Esophagus squamous epithelium (tissue), 5 donors: ENCODE results near the gene TMC6. TPM values are rescaled to one million over a fixed set of nuclear protein-coding genes. Genes with fewer than 3 reads are reported as not detected.

Source experiments
- DNase-seq: peaks from one replicate; lab custom pipeline; 2025; lab: John Stamatoyannopoulos, UW
- H3K27ac ChIP-seq, 4 donors: fragments of 200-600 bp; sonication (generic); one replicate each; pipeline ENCODE4 v1.5.1; 2016 to 2019; ENCODE audit warnings: mild to moderate bottlenecking in 1 of 4
- H3K27me3 ChIP-seq, 4 donors: fragments of 200-600 bp; sonication (generic); 1 replicate in 3 of 4; 2 replicates in 1 of 4; pipeline versions ENCODE4 v1.5.1 to v1.6.0; 2017 to 2021; ENCODE audit warnings: antibody characterized with exemption in 1 of 4
- H3K36me3 ChIP-seq, 3 donors: fragments of 200-600 bp; sonication (generic); one replicate each; pipeline ENCODE4 v1.5.1; 2016 to 2019
- H3K4me1 ChIP-seq, 3 donors: fragments of 200-600 bp; sonication (generic); one replicate each; pipeline ENCODE4 v1.5.1; 2017 to 2019
- H3K4me3 ChIP-seq, 4 donors: fragments of 200-600 bp; sonication (generic); 1 replicate in 3 of 4; 2 replicates in 1 of 4; pipeline ENCODE4 v1.5.1; 2016 to 2019; ENCODE audit warnings: mild to moderate bottlenecking in 2 of 4, moderate library complexity in 1 of 4
- H3K9me3 ChIP-seq, 3 donors: fragments of 200-600 bp; sonication (generic); one replicate each; pipeline ENCODE4 v1.5.1; 2016 to 2019
- CTCF ChIP-seq, 6 experiments: fragments of 450-650 bp in 4 of 6; fragments of 200-600 bp in 2 of 6; sonication (generic) in 2 of 6; IDR thresholded peaks; one replicate each; pipeline ENCODE4 v1.5.1; 2016 to 2019; ENCODE audit warnings: antibody characterized with exemption in 6 of 6, mild to moderate bottlenecking in 4 of 6, moderate library complexity in 4 of 6
- POLR2A ChIP-seq, 4 donors: fragments of 450-650 bp; IDR thresholded peaks; one replicate each; pipeline ENCODE4 v1.6.1; 2017; ENCODE audit warnings: antibody characterized with exemption in 4 of 4, mild to moderate bottlenecking in 4 of 4, moderate library complexity in 3 of 4
- WGBS, 2 donors: methylation state at CpG; one replicate each; pipeline ENCODE4 v1.1.5; 2018; 5-methylcytosine and 5-hydroxymethylcytosine counted together
- intact Hi-C: fragments of 100-400 bp; cut with DNase I; formaldehyde crosslinking; loops from one replicate; pipeline ENCODE4 v1.15.0; 2022
- total RNA-seq, 4 donors: library from RNA; depleted of rRNA; stranded (reverse); fragments of >200 nt; gene quantifications; one replicate each; pipeline ENCODE4 v1.1.0, GENCODE V29; 2016
- donor health status: DM: yes; HTN: yes; CAD: no.

Gene TMC6
- total RNA-seq, 4 donors from 2014 or later, result 13.3 to 39.6 (median 32.2) TPM

GRCh38 chr17:78081551-78081950, 47.0 kb downstream of the TMC6 start:
- Histone ChIP-seq H3K36me3 (peaks cover 3 to 95% (median 15%) of the 10 kb centered on the region in 3 donors), H3K27ac (no peak overlapping the region), H3K4me3 (no peak overlapping the region), H3K27me3 (no peaks in the 10 kb centered on the region), H3K4me1 (peaks cover 0 to 7% (median 0%) of the 10 kb centered on the region in 3 donors), H3K9me3 (no peaks in the 10 kb centered on the region)
- DNase-seq, result no peak
- intact Hi-C loops, result no loop called here
- WGBS, 2 donors, result 83 to 86% methylated on average over 3 of the region's 3 CpGs
- TF ChIP-seq POLR2A (IDR thresholded peaks at IDR 0.05) (no peak), CTCF (IDR thresholded peaks at IDR 0.05) (no peak)

GRCh38 chr17:78079253-78079652, 49.3 kb downstream of the TMC6 start:
- Histone ChIP-seq H3K4me1 (peaks cover 0 to 7% (median 0%) of the 10 kb centered on the region in 3 donors), H3K9me3 (no peaks in the 10 kb centered on the region), H3K4me3 (no peak overlapping the region), H3K36me3 (peaks cover under 1 to 97% (median 23%) of the 10 kb centered on the region in 3 donors), H3K27ac (no peak overlapping the region), H3K27me3 (no peaks in the 10 kb centered on the region)
- intact Hi-C loops, result no loop called here
- DNase-seq, result no peak
- TF ChIP-seq POLR2A (IDR thresholded peaks at IDR 0.05) (no peak), CTCF (IDR thresholded peaks at IDR 0.05) (no peak)
- 84 to 91% methylated on average over 2 to 6 of the region's 6 CpGs for WGBS, 2 donors

- no peaks in the 10 kb centered on the region for H3K9me3 ChIP-seq
- TF ChIP-seq POLR2A (IDR thresholded peaks at IDR 0.05), result no peak
- no peak for TF ChIP-seq CTCF (IDR thresholded peaks at IDR 0.05)
- no peaks in the 10 kb centered on the region for H3K4me1 ChIP-seq
- peaks cover 9 to 100% (median 35%) of the 10 kb centered on the region in 3 donors for H3K36me3 ChIP-seq
- H3K27me3 ChIP-seq, result no peaks in the 10 kb centered on the region
- no peak overlapping the region for H3K4me3 ChIP-seq
- no peak overlapping the region for H3K27ac ChIP-seq
- no peak for DNase-seq
- intact Hi-C loops, result no loop called here
- 80 to 92% methylated on average over 4 to 5 of the region's 5 CpGs for WGBS, 2 donors
These were observed 53.0 kb downstream of the TMC6 start for GRCh38 chr17:78075545-78075944.

- Histone ChIP-seq H3K36me3 (peaks cover 9 to 98% (median 35%) of the 10 kb centered on the region in 3 donors), H3K9me3 (no peaks in the 10 kb centered on the region), H3K27me3 (no peaks in the 10 kb centered on the region), H3K27ac (no peak overlapping the region), H3K4me3 (no peak overlapping the region), H3K4me1 (no peaks in the 10 kb centered on the region)
- 92 to 97% methylated on average over 10 of the region's 10 CpGs for WGBS, 2 donors
- intact Hi-C loops, result no loop called here
- DNase-seq, result no peak
- TF ChIP-seq CTCF (IDR thresholded peaks at IDR 0.05) (no peak), POLR2A (IDR thresholded peaks at IDR 0.05) (no peak)
These were observed 53.5 kb downstream of the TMC6 start for GRCh38 chr17:78075011-78075410.

GRCh38 chr17:78072961-78073360, 55.6 kb downstream of the TMC6 start:
- no peak for TF ChIP-seq POLR2A (IDR thresholded peaks at IDR 0.05)
- TF ChIP-seq CTCF (IDR thresholded peaks at IDR 0.05), result no peak
- Histone ChIP-seq H3K4me1 (no peaks in the 10 kb centered on the region), H3K4me3 (no peak overlapping the region), H3K27me3 (no peaks in the 10 kb centered on the region), H3K36me3 (peaks cover 9 to 98% (median 28%) of the 10 kb centered on the region in 3 donors), H3K9me3 (no peaks in the 10 kb centered on the region), H3K27ac (no peak overlapping the region)
- DNase-seq, result no peak
- intact Hi-C loops, result no loop called here
- WGBS, 2 donors, result 90 to 96% methylated on average over 3 of the region's 3 CpGs
